Measurements from ENCODE around the gene CEP44.

DNA sequence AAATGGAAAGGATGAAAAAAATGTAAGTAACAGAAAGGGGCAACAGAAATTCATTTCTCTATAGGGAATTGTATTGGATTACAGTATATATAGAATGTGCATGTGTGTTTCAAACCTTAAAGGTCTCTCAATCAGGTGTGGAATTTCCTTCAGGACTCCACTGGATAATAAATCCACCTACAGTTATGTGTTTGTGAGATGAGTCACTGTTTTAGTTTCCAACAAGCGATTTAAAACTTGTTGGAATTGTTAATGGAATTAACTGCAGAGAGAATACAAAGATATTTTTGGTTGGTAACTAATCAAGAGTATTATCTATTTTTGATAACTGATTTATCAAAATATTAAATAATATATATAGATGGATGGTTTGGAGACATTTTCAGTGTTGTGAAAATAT, 32.8 kb downstream of the CEP44 start:
- TF ChIP-seq, protein P1, sequence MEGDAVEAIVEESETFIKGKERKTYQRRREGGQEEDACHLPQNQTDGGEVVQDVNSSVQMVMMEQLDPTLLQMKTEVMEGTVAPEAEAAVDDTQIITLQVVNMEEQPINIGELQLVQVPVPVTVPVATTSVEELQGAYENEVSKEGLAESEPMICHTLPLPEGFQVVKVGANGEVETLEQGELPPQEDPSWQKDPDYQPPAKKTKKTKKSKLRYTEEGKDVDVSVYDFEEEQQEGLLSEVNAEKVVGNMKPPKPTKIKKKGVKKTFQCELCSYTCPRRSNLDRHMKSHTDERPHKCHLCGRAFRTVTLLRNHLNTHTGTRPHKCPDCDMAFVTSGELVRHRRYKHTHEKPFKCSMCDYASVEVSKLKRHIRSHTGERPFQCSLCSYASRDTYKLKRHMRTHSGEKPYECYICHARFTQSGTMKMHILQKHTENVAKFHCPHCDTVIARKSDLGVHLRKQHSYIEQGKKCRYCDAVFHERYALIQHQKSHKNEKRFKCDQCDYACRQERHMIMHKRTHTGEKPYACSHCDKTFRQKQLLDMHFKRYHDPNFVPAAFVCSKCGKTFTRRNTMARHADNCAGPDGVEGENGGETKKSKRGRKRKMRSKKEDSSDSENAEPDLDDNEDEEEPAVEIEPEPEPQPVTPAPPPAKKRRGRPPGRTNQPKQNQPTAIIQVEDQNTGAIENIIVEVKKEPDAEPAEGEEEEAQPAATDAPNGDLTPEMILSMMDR (conservative IDR thresholded peaks at IDR 0.05; ENCODE audit: low read depth, low read length): no peak
- TF ChIP-seq EZH2 (IDR thresholded peaks at IDR 0.05; ENCODE audit: low read length, unreplicated experiment): no peak
- no peak for TF ChIP-seq EZH2phosphoT487 (IDR thresholded peaks at IDR 0.05; ENCODE audit: borderline replicate concordance, low read length)
